GM19238 (cell line): ENCODE results near the gene IGFBP3.
"Not testable (repeated sequence)": the region's sequence is repeated elsewhere in the genome, so short reads cannot be mapped to it uniquely, and the experiment has no call there.

Source experiments
- DNase-seq: peaks from one replicate; pipeline ENCODE4 v3.0.0; 2011; ENCODE audit warnings: low spot score; ENCODE audit not compliant: insufficient read length

Gene IGFBP3, protein sequence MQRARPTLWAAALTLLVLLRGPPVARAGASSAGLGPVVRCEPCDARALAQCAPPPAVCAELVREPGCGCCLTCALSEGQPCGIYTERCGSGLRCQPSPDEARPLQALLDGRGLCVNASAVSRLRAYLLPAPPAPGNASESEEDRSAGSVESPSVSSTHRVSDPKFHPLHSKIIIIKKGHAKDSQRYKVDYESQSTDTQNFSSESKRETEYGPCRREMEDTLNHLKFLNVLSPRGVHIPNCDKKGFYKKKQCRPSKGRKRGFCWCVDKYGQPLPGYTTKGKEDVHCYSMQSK

DNA sequence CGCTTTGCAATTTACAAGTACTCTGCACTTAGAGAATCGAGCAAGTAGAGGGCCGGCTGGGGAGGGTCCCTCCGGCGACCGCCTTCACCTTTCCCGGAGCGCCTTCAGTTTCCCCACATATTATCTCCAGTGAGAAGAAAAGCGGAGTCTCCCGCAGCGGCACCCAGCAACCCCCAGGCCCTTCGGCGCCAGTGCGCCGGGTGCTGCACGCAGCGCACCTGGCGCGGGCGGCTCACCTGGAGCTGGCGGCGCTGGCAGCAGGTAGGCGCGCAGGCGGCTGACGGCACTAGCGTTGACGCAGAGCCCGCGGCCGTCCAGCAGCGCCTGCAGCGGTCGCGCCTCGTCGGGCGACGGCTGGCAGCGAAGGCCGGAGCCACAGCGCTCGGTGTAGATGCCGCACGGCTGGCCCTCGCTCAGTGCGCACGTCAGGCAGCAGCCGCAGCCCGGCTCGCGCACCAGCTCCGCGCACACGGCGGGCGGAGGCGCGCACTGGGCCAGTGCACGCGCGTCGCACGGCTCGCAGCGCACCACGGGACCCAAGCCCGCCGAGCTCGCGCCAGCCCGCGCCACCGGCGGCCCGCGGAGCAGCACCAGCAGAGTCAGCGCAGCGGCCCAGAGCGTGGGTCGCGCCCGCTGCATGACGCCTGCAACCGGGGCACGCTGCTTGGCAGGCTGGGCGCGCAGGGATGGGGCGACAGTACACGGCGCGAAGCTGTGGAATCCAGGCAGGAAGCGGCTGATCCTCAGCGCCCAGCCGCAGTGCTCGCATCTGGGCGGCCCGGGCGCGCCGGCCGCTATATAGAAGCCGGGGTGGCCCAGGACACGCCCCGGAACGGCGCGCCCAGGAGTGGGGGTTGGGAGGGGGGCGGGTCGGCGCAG is at the start of gene IGFBP3:
TSS of gene IGFBP3 (minus strand) at position 771 of the 879 bp plus-strand sequence. CDS start at position 639, 132 bp downstream.
- DNase-seq: no peak

DNA sequence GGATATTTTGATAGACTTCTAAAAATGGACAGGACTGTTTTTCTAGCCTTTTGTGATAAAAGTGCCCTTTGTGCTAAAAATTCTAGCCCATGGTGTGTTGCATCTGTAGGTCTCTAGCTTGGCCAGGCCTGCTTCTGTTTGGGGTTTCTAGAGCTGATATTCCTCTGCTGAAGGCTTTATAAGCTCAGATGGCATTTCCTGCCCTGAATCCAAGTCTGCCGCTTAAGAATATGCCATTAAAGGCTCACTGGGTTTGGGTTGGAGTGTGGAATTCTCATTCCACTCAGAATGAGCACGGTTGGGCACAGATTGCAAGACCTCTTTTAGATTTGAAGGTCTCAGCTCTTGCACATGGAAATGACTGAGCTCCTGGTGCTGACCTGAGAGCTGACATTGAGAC is 49.4 kb upstream of the IGFBP3 start:
- no peak for DNase-seq

DNA sequence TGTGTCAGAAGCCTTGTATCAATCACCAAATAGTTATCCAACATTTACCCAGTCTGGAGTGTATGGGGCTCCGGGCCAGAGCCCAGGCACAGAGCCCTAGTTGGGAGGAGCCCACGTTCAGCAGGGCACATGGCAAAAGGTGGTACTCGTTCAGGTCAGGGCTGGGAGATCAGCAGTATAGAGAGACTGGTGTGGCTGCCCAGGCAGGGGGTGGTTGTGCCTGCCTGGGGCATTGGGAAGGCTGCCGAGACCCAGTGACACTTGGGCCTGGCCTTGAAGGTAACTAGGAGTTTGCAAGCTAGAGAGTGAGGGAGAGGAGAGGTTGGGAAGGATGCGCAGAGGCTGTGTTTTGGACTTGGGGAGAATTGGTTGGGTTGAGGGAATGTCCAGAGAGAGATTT is 48.9 kb upstream of the IGFBP3 start:
- no peak for DNase-seq

- DNase-seq: no peak
Measured at GRCh38 chr7:45968856-45969541, 47.9 kb upstream of the IGFBP3 start.

DNA sequence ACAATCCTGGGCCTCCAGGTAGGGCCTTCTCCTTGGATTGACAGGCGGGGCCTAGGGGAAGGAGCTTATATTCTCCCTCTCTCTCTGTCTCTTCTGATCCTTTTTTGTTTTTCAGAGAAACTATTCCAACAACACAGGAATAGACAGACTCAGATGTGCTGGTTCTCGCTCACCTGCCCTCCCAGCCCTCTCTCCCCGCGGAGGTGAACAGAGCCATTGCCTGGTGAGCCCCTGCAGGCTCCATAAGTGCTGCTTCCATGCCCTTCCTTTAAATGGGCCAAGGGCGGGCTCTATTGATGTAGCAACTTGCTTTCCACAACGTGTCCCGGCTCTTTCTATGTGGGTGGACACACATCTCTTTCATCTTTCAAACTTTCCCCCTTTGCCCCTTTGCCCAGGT is 47.2 kb upstream of the IGFBP3 start:
- DNase-seq: no peak

- no peak for DNase-seq
Measured at GRCh38 chr7:45967591-45968157, 46.6 kb upstream of the IGFBP3 start.

GRCh38 chr7:45962861-45963260 is 41.8 kb upstream of the IGFBP3 start:
- no peak for DNase-seq

GRCh38 chr7:45957721-45958120 is 36.6 kb upstream of the IGFBP3 start:
- DNase-seq: no peak

- DNase-seq: no peak
Measured at GRCh38 chr7:45955286-45955685, 34.2 kb upstream of the IGFBP3 start.

GRCh38 chr7:45953055-45953454 is 32.0 kb upstream of the IGFBP3 start:
- DNase-seq: not testable (repeated sequence)

DNA sequence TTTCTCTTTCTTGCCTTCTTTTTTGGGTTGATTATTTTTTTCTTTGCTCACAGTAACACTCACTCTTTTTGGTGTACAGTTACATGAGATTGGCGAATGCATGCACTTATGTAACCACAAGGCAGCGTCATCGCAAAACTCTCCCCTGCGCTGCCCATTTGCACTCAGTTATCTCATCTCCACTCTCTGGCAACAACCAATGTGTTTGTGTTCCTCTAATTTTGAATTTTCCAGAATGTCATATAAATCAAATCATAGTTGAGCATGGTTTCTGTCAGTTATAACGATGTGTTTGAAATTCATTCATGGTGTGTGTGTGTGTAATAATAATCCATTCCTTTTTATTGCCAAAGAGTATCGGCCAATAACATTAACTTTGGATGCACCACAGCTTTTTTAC is 23.0 kb upstream of the IGFBP3 start:
- DNase-seq: no peak

- no peak for DNase-seq
Measured at GRCh38 chr7:45940939-45941338, 19.9 kb upstream of the IGFBP3 start.

DNA sequence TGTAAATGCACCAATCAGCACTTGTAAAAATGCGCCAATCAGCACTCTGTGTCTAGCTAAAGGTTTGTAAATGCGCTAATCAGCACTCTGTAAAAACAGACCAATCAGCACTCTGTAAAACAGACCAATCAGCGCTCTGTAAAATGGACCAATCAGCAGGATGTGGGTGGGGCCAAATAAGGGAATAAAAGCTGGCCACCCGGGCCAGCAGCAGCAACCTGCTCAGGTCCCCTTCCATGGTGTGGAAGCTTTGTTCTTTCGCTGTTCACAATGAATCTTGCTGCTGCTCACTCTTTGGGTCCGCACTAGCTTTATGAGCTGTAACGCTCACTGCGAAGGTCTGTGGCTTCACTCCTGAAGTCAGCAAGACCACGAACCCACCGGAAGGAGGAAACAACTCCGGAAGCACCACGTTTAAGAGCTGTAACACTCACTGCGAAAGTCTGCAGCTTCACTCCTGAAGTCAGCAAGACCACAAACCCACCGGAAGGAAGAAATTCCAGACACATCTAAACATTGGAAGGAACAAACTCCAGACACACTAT is 19.2 kb upstream of the IGFBP3 start:
- DNase-seq: not testable (repeated sequence)

DNA sequence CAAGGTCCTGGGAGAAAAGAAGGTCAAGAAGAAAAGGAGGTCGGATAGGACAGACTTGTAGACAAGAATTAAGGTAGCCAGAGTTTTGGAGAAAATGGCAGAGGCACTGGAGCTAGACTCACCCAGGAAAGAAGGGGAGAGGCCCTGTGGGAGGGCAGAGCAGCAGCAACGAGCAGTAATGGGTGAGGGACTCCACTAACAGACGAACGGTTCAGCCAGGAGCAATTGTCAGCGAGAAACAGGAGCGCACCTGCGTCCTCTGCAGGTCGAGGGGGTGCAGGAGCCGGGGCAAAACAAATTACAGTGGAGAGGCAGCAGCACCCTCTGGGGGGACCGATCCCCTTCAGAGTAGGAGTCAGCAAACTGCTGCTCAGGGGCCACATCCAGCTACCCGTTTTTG is 18.5 kb upstream of the IGFBP3 start:
- no peak for DNase-seq

GRCh38 chr7:45938626-45939302 is 17.7 kb upstream of the IGFBP3 start:
- DNase-seq: no peak

DNA sequence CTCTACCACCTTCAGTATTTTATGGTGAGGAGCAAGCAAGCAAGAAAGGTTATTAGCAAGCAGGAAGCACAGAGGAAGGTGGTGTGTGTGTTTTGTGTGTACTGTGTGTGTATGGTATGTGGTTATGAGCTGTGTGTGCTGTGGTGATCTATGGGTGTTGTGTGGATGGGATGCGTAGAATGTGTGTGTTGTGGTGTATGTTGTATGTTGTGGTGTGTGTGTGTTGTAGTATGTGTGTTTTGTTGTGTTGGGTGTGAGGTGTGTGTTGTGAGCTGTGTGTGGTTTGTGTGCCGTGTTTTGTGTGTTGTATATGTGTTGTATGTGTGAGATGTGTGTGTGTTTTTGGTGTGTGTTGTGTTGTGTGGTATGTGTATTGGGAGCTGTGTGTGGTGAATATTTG is 16.8 kb upstream of the IGFBP3 start:
- DNase-seq: no peak

GRCh38 chr7:45937301-45937700 is 16.2 kb upstream of the IGFBP3 start:
- DNase-seq: no peak

GRCh38 chr7:45930967-45931366 is 9.9 kb upstream of the IGFBP3 start:
- DNase-seq: no peak

DNA sequence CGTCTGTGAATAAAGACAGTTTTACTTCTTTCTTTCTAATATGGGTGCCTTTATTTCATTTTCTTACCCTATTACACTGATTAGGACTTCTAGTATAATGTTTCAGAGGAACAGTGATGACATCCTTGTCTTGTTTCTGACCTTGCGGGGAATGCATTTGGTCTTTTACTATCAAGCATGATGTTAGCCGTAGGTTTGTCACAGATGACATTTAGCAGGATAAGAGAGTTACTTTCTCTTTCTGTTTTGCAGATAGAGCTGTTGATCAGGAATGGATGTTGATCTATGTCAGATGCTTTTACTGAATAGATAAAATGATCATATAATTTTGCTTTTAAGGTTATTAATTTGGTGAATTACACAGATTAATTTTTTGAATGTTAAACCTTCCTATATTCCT is 6.6 kb upstream of the IGFBP3 start:
- no peak for DNase-seq

DNA sequence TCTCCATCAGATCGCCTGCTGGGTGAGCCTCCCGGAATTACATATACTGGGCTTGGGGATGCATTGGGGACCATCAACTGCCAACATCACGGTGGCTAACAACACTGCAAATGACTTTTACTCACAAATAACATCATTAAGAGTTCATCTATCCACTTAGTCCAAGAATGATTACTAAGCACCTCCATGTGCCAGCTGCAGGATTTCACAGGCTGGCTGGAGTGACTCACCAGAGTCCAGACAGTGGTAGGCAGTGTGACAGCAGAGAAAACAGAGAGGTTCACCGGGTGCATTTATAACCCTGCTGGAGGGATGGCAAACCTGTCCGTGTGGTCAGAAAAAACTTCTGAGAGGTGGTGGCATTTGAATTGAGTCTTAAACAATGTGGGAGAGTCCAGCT is 3.2 kb upstream of the IGFBP3 start:
- no peak for DNase-seq

DNA sequence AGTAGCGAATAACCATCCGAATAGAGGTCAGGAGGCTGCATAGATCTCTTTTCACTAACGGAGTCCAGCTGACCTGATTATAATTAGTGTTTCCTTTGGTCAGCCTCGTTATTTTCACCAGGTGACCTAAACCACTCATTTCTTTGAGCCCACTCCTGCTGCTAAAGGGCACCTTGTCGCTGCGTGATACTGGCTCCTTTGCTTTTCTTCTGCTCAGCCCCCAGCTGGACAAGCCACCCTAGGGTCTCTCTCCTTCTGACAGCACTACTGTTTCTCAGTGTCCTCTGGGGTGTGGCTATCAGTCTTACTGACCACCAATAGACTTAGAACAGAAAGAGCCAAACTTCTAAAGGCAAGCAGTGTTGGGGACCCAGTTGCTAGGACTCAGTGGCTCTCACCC is 2.7 kb upstream of the IGFBP3 start:
- DNase-seq: no peak
